Right forelimb (tissue), 1 donor: ENCODE measurements around the gene ZDHHC13.
A peak's percentile ranks its signal among the peaks of the same experiment; 100 is the strongest.

Experiments
- DNase-seq: peaks from one replicate; pipeline ENCODE4 v3.0.0-alpha.2; 2018

ZDHHC13 gene

GRCh38 chr11:19208959-19209546 is 92.1 kb downstream of the ZDHHC13 start:
- DNase-seq = no peak

DNA sequence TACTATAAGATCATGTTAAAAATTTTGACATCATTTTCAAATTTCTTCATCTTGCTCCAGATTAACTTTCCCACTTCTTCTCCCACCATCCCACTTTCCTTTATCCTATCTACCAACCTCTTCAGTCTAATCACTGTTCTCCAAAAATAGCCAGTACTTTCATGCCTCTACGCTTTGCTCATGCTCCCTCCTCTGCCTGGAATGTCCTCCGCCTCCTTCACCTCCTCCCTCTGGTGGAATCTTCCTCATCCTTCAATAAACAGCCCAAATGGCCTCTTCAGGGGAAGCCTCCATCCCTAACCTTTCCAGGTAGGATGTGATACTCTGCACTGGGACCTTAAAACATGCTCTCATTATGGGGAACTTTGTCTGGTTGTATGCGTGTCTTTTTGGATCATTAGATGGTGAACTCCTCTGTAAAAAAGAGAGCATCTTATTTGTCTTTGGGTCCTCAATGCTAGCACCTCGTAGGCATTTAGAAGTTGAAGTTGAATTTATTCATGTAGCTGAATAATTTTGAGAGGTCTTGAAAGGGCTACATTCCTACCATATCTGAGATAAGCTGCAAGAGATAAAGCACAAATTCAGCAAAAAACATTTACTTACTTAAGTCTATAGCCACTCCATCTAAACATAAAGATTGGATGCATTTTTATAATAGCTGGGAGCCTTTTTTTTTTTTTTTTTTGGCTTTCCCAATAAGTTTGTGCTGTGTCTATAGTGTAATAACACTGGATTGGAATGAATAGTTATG is 92.8 kb downstream of the ZDHHC13 start:
- DNase-seq = no peak

DNA sequence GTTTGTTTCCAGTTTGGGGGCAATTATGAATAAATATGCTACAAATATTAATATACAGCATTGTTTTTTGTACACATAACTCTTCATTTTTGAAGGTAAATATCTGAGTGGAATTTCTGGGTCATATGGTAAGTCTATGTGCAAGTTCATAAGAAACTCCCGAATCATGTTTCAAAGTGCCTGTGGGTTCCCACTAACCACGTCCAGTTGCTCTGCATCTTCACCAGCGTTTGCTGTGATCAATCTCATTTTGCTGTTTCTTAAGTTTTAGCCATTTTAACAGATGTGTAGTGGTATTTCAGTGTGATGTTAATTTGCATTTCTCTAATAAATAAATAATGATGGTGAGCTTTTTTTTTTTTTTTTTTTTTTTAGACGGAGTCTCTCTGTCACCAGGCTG is 99.1 kb downstream of the ZDHHC13 start:
- no peak for DNase-seq

- no peak for DNase-seq
Measured at GRCh38 chr11:19216709-19217374, 99.9 kb downstream of the ZDHHC13 start.

DNA sequence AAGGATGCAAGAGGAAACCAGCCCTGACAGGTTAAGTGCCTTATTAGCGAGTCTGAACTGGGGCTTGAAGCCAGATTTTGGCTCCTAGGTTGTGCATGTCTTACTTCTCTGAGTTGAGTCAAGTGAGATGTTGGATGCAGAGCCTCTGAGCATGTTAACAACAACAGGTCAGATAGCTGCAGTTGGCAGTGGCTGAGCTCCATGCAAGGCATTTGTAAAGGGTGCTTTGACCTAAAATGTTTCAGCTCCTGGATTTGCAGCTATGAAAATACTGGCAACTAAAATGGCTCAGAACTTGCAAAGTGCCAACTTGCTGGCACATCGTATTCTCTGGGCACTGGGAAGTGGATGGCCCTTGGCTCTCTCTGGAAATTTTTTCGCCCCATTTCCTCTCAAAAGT is 101.2 kb downstream of the ZDHHC13 start:
- DNase-seq = no peak

GRCh38 chr11:19218786-19219460 is 102.0 kb downstream of the ZDHHC13 start:
- DNase-seq = peak; percentile 61

DNA sequence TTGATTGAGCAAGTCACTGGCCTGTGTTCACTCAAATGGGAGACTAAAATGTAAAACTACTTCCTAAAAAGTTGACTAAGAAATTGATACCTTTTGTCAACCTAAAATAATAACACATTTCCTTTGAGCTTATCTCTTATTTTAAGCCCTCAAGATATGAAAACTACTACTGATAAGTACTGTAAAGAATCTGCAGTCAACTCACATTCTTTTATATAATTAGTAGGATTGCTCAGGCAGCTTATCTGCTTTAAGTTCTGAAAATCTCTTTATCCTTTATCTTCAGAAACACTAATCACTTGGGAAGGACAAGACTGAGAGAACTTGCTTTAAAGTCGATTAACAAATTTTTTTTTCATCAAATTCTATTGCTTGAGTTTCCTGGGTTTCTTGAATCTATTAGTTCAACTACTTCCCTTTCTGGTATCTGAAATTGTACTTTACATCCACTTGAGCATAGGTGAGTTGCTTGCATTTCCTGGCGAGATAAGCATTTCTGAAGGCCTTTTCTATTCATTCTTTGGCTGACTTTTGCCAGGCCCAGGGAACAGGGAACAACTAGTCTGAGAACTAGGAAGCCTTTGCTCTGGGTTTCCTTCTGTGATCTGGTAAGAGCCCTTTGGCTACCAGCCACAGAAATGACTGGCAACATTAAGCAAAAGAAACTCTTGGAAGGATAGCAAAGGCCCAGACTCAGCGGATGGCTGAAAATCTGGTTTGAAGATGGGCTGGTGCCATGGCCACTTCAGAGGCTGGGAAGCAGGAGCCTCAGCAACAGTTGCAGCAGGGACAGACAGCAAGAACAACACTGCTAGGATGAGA is 104.1 kb downstream of the ZDHHC13 start:
- no peak for DNase-seq

- no peak for DNase-seq
Measured at GRCh38 chr11:19225123-19225522, 108.2 kb downstream of the ZDHHC13 start.

DNA sequence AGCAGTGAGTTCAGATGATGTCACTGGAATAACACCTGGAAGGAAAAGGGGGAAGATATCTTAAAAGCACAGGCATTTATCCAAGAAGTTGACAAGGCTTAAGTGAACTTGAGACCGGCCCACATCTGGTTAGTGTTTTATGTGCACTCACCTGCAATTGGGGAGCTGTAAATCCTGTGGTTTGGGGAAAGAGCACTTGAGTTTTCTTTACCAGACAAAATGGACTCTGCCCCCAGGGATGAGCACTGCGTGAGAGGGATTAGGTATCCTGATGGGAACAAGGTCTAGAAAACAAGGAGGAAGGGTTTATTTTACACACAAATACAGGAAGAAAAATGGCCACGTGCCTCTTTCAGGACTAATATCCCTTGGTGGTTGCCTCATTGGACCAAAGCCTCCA is 108.6 kb downstream of the ZDHHC13 start:
- no peak for DNase-seq
